B cell (primary cell): ENCODE measurements around the gene DNAAF3. TPM values are rescaled to one million over a fixed set of nuclear protein-coding genes. Genes with fewer than 3 reads are reported as not detected.
A peak's percentile ranks its signal among the peaks of the same experiment; 100 is the strongest.

Experiments
- ATAC-seq: fragments of 200-7000 bp; cut with Tn5 transposase; one replicate; pipeline ENCODE4 v1.10.0; 2021; ENCODE audit warnings: low read depth, mild to moderate bottlenecking, moderate number of reproducible peaks, moderate library complexity
- CTCF ChIA-PET: fragments of 350-600 bp; sonication (Branson Sonifier 250); formaldehyde crosslinking; loops from one replicate; lab custom pipeline; 2021; ENCODE audit warnings: antibody characterized with exemption, inconsistent platforms; lab: Charles Lee
- POLR2A ChIA-PET: fragments of 350-600 bp; sonication (Branson Sonifier 250); formaldehyde crosslinking; loops from one replicate; lab custom pipeline; 2021; ENCODE audit warnings: antibody characterized with exemption; lab: Charles Lee
- DNase-seq: peaks from one replicate; pipeline ENCODE4 v3.0.0; 2013
- H2AFZ ChIP-seq: 2 replicates; pipeline ENCODE4 v1.6.1; 2012; ENCODE audit warnings: mild to moderate bottlenecking, low read depth, low read length; ENCODE audit not compliant: insufficient read depth, poor library complexity, severe bottlenecking
- H3K27ac ChIP-seq, 2 donors: 1 replicate in 1 of 2; 2 replicates in 1 of 2; pipeline ENCODE4 v1.5.1; 2012 to 2013; ENCODE audit warnings: low read length in 2 of 2, mild to moderate bottlenecking in 2 of 2, moderate library complexity in 1 of 2
- H3K27me3 ChIP-seq, 4 experiments: fragments of 200-600 bp in 1 of 4; sonication (generic) in 1 of 4; replicated peaks in 1 of 4; 1 replicate in 2 of 4; 2 replicates in 2 of 4; pipeline versions ENCODE4 v1.6.1 to v1.7.0; 2013 to 2016; ENCODE audit warnings: low read length in 3 of 4, mild to moderate bottlenecking in 2 of 4, mixed read lengths in 1 of 4, moderate library complexity in 1 of 4; ENCODE audit not compliant: insufficient read depth in 4 of 4, control insufficient read depth in 3 of 4; ENCODE audit errors: control extremely low read depth in 1 of 4
- H3K36me3 ChIP-seq, 2 experiments: replicated peaks in 1 of 2; 1 replicate in 1 of 2; 2 replicates in 1 of 2; pipeline versions ENCODE4 v1.6.1 to v1.7.1; 2013; ENCODE audit warnings: low read length in 1 of 2; ENCODE audit not compliant: insufficient read depth in 2 of 2, control insufficient read depth in 1 of 2; ENCODE audit errors: control extremely low read depth in 1 of 2, extremely low read depth in 1 of 2
- H3K4me1 ChIP-seq, 2 donors: fragments of 200-600 bp in 1 of 2; sonication (generic) in 1 of 2; 1 replicate in 1 of 2; 2 replicates in 1 of 2; pipeline versions ENCODE4 v1.5.1 to v1.6.1; 2013 to 2017; ENCODE audit warnings: low read length in 2 of 2; ENCODE audit not compliant: control insufficient read depth in 2 of 2, insufficient read depth in 2 of 2
- H3K4me2 ChIP-seq: replicated peaks from 2 replicates; pipeline ENCODE3; 2012; ENCODE audit warnings: mild to moderate bottlenecking, low read depth, low read length; ENCODE audit not compliant: poor library complexity, severe bottlenecking
- H3K4me3 ChIP-seq, 5 experiments: fragments of 200-600 bp in 1 of 5; sonication (generic) in 1 of 5; 1 replicate in 3 of 5; 2 replicates in 2 of 5; pipeline versions ENCODE4 v1.5.1 to v1.7.0; 2011 to 2016; ENCODE audit warnings: low read length in 4 of 5, mild to moderate bottlenecking in 4 of 5, low read depth in 2 of 5, control low read depth in 1 of 5, moderate library complexity in 1 of 5; ENCODE audit not compliant: insufficient read depth in 1 of 5; ENCODE audit errors: control extremely low read depth in 1 of 5, extremely low read depth in 1 of 5
- H3K79me2 ChIP-seq: fragments of 200-600 bp; sonication (generic); one replicate; pipeline ENCODE4 v1.6.0; 2016; ENCODE audit warnings: low read length; ENCODE audit not compliant: control insufficient read depth, insufficient read depth
- H3K9ac ChIP-seq: fragments of 200-600 bp; sonication (generic); 2 replicates; pipeline ENCODE4 v1.6.1; 2017; ENCODE audit warnings: mild to moderate bottlenecking, low read length, moderate library complexity
- H3K9me3 ChIP-seq, 3 donors: one replicate each; pipeline versions ENCODE4 v1.6.1 to v1.7.1; 2013; ENCODE audit warnings: low read length in 2 of 3; ENCODE audit not compliant: control insufficient read depth in 2 of 3, insufficient read depth in 1 of 3; ENCODE audit errors: control extremely low read depth in 1 of 3
- H4K20me1 ChIP-seq: 2 replicates; pipeline ENCODE4 v1.6.0; 2012; ENCODE audit warnings: mild to moderate bottlenecking, low read length; ENCODE audit not compliant: insufficient read depth, control insufficient read depth, poor library complexity, severe bottlenecking
- H3K27ac Mint-ChIP-seq: one replicate; pipeline ENCODE4 v1.8.0; 2021; ENCODE audit warnings: mixed read lengths
- H3K27me3 Mint-ChIP-seq: one replicate; pipeline ENCODE4 v1.8.0; 2021; ENCODE audit warnings: mixed read lengths
- H3K4me1 Mint-ChIP-seq: one replicate; pipeline ENCODE4 v1.8.0; 2021; ENCODE audit warnings: mixed read lengths
- H3K4me3 Mint-ChIP-seq: one replicate; pipeline ENCODE4 v1.8.0; 2021; ENCODE audit warnings: mixed read lengths
- H3K9me3 Mint-ChIP-seq: one replicate; pipeline ENCODE4 v1.8.0; 2022; ENCODE audit warnings: mixed read lengths; ENCODE audit not compliant: insufficient read depth
- EZH2 ChIP-seq: IDR thresholded peaks from 2 replicates; pipeline ENCODE4 v1.6.1; 2012; ENCODE audit warnings: borderline replicate concordance, low read depth, mild to moderate bottlenecking, moderate library complexity, low read length; ENCODE audit not compliant: insufficient read depth, poor library complexity, severe bottlenecking
- WGBS: methylation state at CpG from one replicate; pipeline ENCODE4 v1.1.5; 2013; ENCODE audit warnings: missing lambda C conversion rate; ENCODE audit not compliant: insufficient coverage; 5-methylcytosine and 5-hydroxymethylcytosine counted together
- intact Hi-C: fragments of 100-400 bp; cut with micrococcal nuclease; formaldehyde crosslinking; loops from one replicate; pipeline ENCODE4 v1.10.0; 2022
- polyA plus RNA-seq: library from polyadenylated mRNA; depleted of rRNA; stranded (reverse); fragments of >200 nt; gene quantifications from 2 replicates; pipeline ENCODE4 v1.2.3, GENCODE V29; 2012
- total RNA-seq, 2 donors: library from RNA; stranded (reverse); fragments of 120-200 nt in 1 of 2; gene quantifications; 1 replicate in 1 of 2; 2 replicates in 1 of 2; pipeline versions ENCODE4 v1.2.3 to v1.2.4, GENCODE V29; 2013 to 2022
- TF ChIP-seq, protein P1 (sequence below): fragments of 200-600 bp; IDR thresholded peaks from one replicate; pipeline ENCODE4 v1.8.0; 2022; ENCODE audit warnings: antibody characterized with exemption, mild to moderate bottlenecking

The DNAAF3 gene
- total and polyA plus RNA-seq, 2 donors (not counting 1 experiment from before 2014, with no cell fraction given): not detected

DNA sequence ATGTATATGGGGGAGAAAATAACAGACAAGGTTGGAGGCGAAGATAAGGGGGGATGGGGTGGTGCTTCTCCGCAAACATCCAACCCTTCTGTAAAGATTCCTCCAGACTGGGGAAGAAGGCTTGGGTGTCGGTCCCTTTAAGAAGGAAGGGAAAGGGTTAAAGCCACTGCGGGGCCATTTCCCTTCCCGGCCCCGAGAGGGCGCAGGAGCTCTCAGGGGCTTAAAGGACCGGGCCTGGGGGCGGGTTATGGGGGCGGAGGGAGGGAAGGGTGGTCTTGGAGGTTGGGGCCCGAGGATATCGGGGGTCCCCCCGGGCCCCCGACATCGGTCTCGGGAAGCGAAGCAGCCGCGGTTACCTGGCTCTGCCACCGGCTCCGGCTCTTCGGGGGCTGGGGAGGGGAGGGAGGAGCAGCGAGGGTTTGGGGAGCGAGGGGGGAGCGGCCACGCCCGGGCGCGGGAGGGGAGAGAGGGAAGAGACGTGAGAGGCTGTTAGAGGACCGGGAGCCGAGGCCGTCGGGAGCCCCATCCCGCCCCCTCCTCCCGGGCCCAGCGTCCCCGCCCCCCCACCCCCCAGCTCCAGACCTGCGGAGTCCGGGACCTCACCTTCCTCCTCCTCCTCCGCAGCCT lies 20.2 kb downstream of the DNAAF3 start:
- no peak for ATAC-seq
- DNase-seq: peak; percentile 51
- Mint-ChIP-seq H3K4me1 (peaks cover 6% of the 10 kb centered on the region), H3K27me3 (peaks cover 49% of the 10 kb centered on the region), H3K9me3 (no peaks in the 10 kb centered on the region), H3K4me3 (no peak overlapping the region), H3K27ac (no peak overlapping the region)
- intact Hi-C loops: no loop called here
- Histone ChIP-seq H3K79me2 (no peaks in the 10 kb centered on the region), H3K9ac (no peak overlapping the region), H3K4me2 (peak overlapping the region; percentile 57), H3K4me3 (no peak overlapping the region), H3K36me3 (no peaks in the 10 kb centered on the region), H3K9me3 (peaks cover 0 to 9% (median 0%) of the 10 kb centered on the region in 3 donors), H3K27ac (no peak overlapping the region), H4K20me1 (no peaks in the 10 kb centered on the region), H2AFZ (no peak overlapping the region), H3K27me3 (peaks cover 0 to 76% (median 34%) of the 10 kb centered on the region in 4 experiments), H3K4me1 (peaks cover 16 to 19% of the 10 kb centered on the region in 2 donors)
- 2% methylated on average over 22 of the region's 41 CpGs for WGBS
- CTCF ChIA-PET: interaction anchor here (0.8 kb wide), 1 partner anchor 239 kb away, joined by 3 read pairs; no protein-coding TSS in a partner anchor
- POLR2A ChIA-PET: no interaction called here
- no peak for TF ChIP-seq EZH2
- TF ChIP-seq, protein P1, sequence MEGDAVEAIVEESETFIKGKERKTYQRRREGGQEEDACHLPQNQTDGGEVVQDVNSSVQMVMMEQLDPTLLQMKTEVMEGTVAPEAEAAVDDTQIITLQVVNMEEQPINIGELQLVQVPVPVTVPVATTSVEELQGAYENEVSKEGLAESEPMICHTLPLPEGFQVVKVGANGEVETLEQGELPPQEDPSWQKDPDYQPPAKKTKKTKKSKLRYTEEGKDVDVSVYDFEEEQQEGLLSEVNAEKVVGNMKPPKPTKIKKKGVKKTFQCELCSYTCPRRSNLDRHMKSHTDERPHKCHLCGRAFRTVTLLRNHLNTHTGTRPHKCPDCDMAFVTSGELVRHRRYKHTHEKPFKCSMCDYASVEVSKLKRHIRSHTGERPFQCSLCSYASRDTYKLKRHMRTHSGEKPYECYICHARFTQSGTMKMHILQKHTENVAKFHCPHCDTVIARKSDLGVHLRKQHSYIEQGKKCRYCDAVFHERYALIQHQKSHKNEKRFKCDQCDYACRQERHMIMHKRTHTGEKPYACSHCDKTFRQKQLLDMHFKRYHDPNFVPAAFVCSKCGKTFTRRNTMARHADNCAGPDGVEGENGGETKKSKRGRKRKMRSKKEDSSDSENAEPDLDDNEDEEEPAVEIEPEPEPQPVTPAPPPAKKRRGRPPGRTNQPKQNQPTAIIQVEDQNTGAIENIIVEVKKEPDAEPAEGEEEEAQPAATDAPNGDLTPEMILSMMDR: peak; percentile 54

DNA sequence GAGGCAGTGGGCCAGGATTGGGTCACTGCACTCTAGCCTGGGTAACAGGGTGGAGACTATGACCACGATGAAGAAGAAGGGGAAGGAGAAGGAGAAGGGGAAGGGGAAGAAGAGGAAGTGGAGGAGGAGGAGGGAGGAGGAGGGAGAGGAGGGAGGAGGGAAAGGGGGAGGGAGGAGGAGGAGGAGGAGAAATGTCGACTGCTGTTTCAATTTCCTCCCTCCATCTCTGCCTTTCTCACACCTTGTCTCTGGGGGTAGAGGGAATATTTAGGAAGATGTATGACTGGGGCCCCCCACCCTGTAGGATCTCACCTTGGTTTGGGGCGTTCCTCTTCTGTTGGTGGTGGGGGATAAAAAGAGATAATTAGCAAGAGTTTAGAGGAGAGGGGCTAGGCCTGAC lies 21.2 kb downstream of the DNAAF3 start:
- DNase-seq (no peak), ATAC-seq (no peak)
- Mint-ChIP-seq H3K4me3 (no peak overlapping the region), H3K9me3 (no peaks in the 10 kb centered on the region), H3K4me1 (peaks cover 7% of the 10 kb centered on the region), H3K27me3 (peaks cover 47% of the 10 kb centered on the region), H3K27ac (no peak overlapping the region)
- Histone ChIP-seq H3K79me2 (no peaks in the 10 kb centered on the region), H3K9ac (no peak overlapping the region), H3K4me1 (peaks cover 19 to 22% of the 10 kb centered on the region in 2 donors), H3K4me3 (no peak overlapping the region), H3K9me3 (peaks cover 0 to 9% (median 0%) of the 10 kb centered on the region in 3 donors), H4K20me1 (no peaks in the 10 kb centered on the region), H3K27me3 (peaks cover 0 to 84% (median 37%) of the 10 kb centered on the region in 4 experiments), H3K4me2 (no peak overlapping the region), H2AFZ (no peak overlapping the region), H3K36me3 (no peaks in the 10 kb centered on the region), H3K27ac (no peak overlapping the region)
- POLR2A ChIA-PET: no interaction called here
- TF ChIP-seq, protein P1: no peak
- no peak for TF ChIP-seq EZH2
- CTCF ChIA-PET: interaction anchor here (2.6 to 6.3 kb wide), 3 partner anchors 239 to 487 kb away, joined by 10 to 75 read pairs (median 13); partner anchors contain the start of gene TMEM238
- WGBS: 6% methylated on average over 2 of the region's 3 CpGs
- intact Hi-C loops: no loop called here
